ENCODE measurements around the gene BPI. TPM values are rescaled to one million over a fixed set of nuclear protein-coding genes. Genes with fewer than 3 reads are reported as not detected.

The BPI gene
- total RNA-seq, 2 donors from 2014 or later, result not detected

DNA sequence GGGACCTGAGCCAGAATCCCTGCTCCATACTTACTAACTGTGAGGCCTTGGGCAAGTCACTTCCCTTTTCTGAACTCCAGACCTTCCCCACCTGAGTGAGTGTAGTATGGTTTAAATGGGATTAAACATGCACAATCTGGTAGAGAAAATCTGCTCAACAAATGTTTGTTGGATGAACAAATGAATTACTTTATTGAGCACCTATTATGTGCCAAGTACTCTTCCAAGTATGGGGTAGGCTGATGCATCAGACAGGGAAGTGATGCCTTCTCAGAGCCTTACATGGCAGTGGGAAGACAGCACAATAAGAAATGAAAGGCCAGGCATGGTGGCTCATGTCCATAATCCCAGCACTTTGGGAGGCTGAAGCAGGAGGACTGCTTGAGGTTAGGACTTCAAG, 27.3 kb downstream of the BPI start:
- Histone ChIP-seq H3K4me3 (no peak overlapping the region), H3K9me3 (no peaks in the 10 kb centered on the region), H3K27ac (no peak overlapping the region), H3K36me3 (replicated peaks in 1 of 2; ENCODE audit: insufficient read depth in 1 of 2, low read depth in 2 of 2) (no peaks in the 10 kb centered on the region), H3K4me1 (no peaks in the 10 kb centered on the region), H3K27me3 (no peaks in the 10 kb centered on the region)
- ATAC-seq (no peak), DNase-seq (no peak)
- intact Hi-C loops (cut with DNase I), result no loop called here
- no peak for TF ChIP-seq POLR2A (IDR thresholded peaks at IDR 0.05)

DNA sequence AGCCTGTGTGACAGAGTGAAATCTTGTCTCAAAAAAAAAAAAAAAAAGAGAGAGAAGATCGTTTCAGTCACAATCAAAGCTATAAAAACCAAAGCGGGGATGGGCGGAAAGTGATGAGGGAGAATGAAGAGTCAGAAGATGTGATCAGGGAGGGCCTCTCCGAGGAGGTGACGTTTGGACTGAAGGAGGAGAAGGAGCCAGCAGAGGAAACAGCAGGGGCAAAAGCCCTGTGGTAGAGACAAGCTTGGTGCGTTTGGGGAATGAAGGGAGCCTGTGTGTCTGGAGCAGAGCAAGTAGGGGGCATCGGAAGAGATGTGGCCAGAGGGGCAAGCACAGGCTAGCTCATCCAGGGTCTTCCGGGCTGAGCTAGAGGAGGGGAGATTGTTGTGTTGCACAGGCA, 27.9 kb downstream of the BPI start:
- intact Hi-C loops (cut with DNase I), result no loop called here
- no peak for ATAC-seq
- 63 to 67% methylated on average over 8 of the region's 8 CpGs for WGBS, 2 donors
- Histone ChIP-seq H3K27me3 (no peaks in the 10 kb centered on the region), H3K36me3 (replicated peaks in 1 of 2; ENCODE audit: insufficient read depth in 1 of 2, low read depth in 2 of 2) (no peaks in the 10 kb centered on the region), H3K4me3 (no peak overlapping the region), H3K27ac (no peak overlapping the region), H3K4me1 (no peaks in the 10 kb centered on the region), H3K9me3 (no peaks in the 10 kb centered on the region)
- TF ChIP-seq, protein P1, sequence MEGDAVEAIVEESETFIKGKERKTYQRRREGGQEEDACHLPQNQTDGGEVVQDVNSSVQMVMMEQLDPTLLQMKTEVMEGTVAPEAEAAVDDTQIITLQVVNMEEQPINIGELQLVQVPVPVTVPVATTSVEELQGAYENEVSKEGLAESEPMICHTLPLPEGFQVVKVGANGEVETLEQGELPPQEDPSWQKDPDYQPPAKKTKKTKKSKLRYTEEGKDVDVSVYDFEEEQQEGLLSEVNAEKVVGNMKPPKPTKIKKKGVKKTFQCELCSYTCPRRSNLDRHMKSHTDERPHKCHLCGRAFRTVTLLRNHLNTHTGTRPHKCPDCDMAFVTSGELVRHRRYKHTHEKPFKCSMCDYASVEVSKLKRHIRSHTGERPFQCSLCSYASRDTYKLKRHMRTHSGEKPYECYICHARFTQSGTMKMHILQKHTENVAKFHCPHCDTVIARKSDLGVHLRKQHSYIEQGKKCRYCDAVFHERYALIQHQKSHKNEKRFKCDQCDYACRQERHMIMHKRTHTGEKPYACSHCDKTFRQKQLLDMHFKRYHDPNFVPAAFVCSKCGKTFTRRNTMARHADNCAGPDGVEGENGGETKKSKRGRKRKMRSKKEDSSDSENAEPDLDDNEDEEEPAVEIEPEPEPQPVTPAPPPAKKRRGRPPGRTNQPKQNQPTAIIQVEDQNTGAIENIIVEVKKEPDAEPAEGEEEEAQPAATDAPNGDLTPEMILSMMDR (IDR thresholded peaks at IDR 0.05), result no peak
- TF ChIP-seq POLR2A (IDR thresholded peaks at IDR 0.05), result no peak
- DNase-seq, result no peak

DNA sequence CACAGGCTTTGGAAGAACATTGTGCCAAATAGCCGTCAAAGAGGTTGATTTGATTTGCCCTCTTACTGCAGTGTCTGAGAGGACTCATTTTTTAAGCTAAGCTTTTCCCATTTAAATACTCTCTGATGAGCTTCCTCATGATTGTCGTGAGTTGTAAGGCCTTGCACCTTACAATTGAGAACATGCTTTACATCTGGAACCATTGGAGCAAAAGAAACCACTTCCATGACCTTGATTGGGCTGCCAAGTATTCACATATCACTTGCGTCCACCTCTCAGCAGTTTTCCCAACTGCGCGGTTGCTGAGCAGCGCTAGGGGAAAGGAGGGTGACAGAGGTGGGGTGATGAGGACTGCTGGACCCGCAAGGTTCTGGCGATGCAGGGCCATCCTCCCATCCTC, 30.1 kb downstream of the BPI start:
- H3K27me3 ChIP-seq, result no peaks in the 10 kb centered on the region
- DNase-seq (no peak), ATAC-seq (no peak)
- H3K36me3 ChIP-seq (replicated peaks in 1 of 2; ENCODE audit: insufficient read depth in 1 of 2, low read depth in 2 of 2), result no peaks in the 10 kb centered on the region
- no peak overlapping the region for H3K27ac ChIP-seq
- no peak for TF ChIP-seq POLR2A (IDR thresholded peaks at IDR 0.05)
- TF ChIP-seq, protein P1 (IDR thresholded peaks at IDR 0.05), result no peak
- no peak overlapping the region for H3K4me3 ChIP-seq
- WGBS, 2 donors, result 57 to 76% methylated on average over 8 of the region's 8 CpGs
- no peaks in the 10 kb centered on the region for H3K4me1 ChIP-seq
- peaks cover 0 to 6% (median 0%) of the 10 kb centered on the region in 3 donors for H3K9me3 ChIP-seq
- intact Hi-C loops (cut with DNase I), result no loop called here

DNA sequence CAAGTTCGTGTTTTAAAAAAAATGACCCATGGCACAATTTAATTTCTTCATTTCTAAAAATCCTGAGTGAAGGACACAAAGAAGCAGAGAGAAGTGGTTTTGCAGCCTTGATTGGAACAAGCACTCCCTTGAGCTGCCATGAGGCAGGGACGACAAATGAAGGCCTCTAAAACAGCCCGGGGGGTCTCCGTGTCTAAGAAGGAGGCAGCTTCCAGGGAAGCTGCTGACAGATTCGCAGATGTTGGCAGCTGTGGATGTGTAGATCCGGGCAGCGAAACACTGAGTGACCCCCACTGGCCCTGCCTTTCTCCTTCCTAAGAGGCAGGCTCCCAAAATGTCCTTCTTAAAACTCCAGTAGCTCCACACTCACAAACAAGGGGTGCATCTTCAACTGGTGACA, 32.8 kb downstream of the BPI start:
- DNase-seq, result no peak
- no peaks in the 10 kb centered on the region for H3K27me3 ChIP-seq
- intact Hi-C loops (cut with DNase I), result no loop called here
- H3K27ac ChIP-seq, result no peak overlapping the region
- no peaks in the 10 kb centered on the region for H3K36me3 ChIP-seq (replicated peaks in 1 of 2; ENCODE audit: insufficient read depth in 1 of 2, low read depth in 2 of 2)
- no peaks in the 10 kb centered on the region for H3K4me1 ChIP-seq
- no peak overlapping the region for H3K4me3 ChIP-seq
- 40 to 50% methylated on average over 6 to 7 of the region's 7 CpGs for WGBS, 2 donors
- TF ChIP-seq, protein P1 (IDR thresholded peaks at IDR 0.05), result no peak
- no peak for TF ChIP-seq POLR2A (IDR thresholded peaks at IDR 0.05)
- no peak for ATAC-seq
- peaks cover 0 to 6% (median 0%) of the 10 kb centered on the region in 3 donors for H3K9me3 ChIP-seq

DNA sequence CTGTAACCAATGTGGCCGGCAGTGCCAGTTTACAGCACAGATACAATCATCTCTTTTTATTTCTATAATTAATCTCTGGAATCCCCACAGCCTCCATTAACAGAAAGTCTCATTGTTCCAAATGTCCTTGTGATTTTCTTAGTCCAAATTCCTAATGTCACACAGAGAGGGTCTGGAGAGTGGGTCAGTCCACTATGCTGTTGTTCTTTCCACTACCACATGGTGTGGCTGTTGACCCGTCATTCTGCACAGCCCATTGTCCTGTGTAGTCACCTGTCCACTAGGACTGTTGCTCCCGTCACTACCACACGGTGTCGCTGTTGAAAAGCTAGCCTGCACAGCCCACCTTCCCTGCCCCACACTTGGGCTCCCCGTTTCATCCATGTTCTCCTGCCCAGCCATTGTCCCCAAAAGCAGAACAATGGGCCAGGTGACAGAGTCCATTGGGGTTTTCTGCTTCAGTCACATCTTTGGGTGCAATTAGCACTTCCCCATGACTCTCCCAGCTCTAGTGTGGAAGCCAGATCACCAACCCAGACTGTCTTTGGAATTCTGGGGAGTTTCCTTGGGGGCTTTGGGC, 33.7 kb downstream of the BPI start:
- no peak overlapping the region for H3K4me3 ChIP-seq
- no peak for DNase-seq
- no peak for ATAC-seq
- no peaks in the 10 kb centered on the region for H3K27me3 ChIP-seq
- peaks cover 0 to 6% (median 0%) of the 10 kb centered on the region in 3 donors for H3K9me3 ChIP-seq
- no peak overlapping the region for H3K27ac ChIP-seq
- WGBS, 2 donors, result 30 to 34% methylated on average over 6 of the region's 6 CpGs
- intact Hi-C loops (cut with DNase I), result no loop called here
- H3K36me3 ChIP-seq (replicated peaks in 1 of 2; ENCODE audit: insufficient read depth in 1 of 2, low read depth in 2 of 2), result no peaks in the 10 kb centered on the region
- TF ChIP-seq, protein P1 (IDR thresholded peaks at IDR 0.05), result peak in 1 of 7 experiments; percentile 25
- no peak for TF ChIP-seq POLR2A (IDR thresholded peaks at IDR 0.05)
- H3K4me1 ChIP-seq, result no peaks in the 10 kb centered on the region
